ENCODE measurements around the gene AFTPH.

DNA sequence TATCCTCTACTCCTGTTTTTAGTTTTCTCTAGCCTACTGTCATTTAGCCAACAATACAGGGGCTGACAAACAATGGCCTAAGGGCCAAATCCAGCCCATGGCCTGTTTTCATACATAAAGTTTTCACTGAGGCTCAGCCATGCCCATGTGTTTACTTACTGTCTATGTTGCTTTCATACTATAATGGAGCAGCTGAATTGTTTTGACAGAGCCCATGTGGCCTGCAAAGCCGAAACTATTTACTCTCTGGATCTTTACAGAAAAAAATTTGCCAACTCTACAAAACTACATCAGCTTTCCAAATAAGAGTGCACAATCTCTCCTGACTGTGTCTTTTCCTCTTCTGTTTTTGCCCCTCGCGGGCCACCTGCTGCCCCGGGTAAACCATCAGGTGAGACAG, 46.1 kb upstream of the AFTPH start:
- no peak for TF ChIP-seq POLR2AphosphoS5 (IDR thresholded peaks at IDR 0.05; ENCODE audit: low read depth, low read length)
- TF ChIP-seq TAF1 (IDR thresholded peaks at IDR 0.05; ENCODE audit: low read depth, low read length): no peak
- TF ChIP-seq POLR2A (IDR thresholded peaks at IDR 0.05; ENCODE audit: low read depth, low read length): no peak

All from GM12891 (cell line).